ENCODE data around the gene SYP.

Gene SYP

DNA sequence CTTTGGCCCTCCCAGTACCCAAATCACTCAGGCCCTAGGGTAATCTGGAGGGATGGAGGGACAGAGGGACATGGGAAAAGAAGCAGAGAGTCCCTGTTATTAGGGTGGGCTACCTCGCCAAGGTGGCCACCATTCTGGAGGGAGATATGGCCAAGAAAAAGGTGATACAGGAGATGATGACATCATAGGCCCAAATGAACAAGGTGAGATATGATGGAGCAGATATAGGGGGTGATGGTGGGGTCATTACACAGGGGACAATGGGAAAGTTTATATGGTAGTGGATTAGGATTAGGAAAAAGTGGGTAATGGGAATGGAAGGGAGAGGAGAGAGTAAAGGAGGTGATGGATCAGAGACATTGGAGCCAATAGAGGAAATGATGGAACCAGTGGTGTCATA is 12.9 kb upstream of the SYP start:
- no peak overlapping the region for H3K27ac ChIP-seq
- DNase-seq (ENCODE audit: low spot score): no peak
- ChIA-PET CTCF (interaction anchor here (0.9 kb wide), 1 partner anchor 20 kb away, joined by 5 read pairs; no protein-coding TSS in a partner anchor), POLR2A (ENCODE audit: low non-redundant PET) (no interaction called here)
- no peak for TF ChIP-seq CTCF (conservative IDR thresholded peaks at IDR 0.05; ENCODE audit: low read depth)

DNA sequence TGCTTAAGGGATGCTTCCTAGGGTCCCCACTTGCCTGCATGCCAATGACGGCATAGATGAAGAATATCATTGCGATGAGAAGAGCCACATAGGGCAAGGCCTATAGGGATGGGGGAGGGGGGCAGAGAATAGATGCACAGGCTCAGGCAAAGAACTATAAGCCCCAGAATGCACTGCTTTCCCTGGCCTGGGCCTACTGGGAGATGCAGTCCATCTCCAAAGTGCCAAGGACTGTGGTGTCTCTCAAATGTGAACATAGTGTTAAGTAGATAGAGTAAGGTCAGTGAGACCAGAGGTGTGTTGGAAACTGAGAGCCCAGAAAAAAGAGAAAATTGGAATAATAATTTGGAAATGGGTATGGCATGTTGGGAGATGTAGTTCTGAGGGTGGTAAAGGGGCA is 12.2 kb upstream of the SYP start:
- TF ChIP-seq CTCF (conservative IDR thresholded peaks at IDR 0.05; ENCODE audit: low read depth): no peak
- ChIA-PET CTCF (interaction anchor here (0.9 kb wide), 1 partner anchor 19 kb away, joined by 5 read pairs; no protein-coding TSS in a partner anchor), POLR2A (ENCODE audit: low non-redundant PET) (no interaction called here)
- no peak for DNase-seq (ENCODE audit: low spot score)
- no peak overlapping the region for H3K27ac ChIP-seq

GRCh38 chrX:49211074-49211473 is 11.1 kb upstream of the SYP start:
- no peak for DNase-seq (ENCODE audit: low spot score)
- CTCF ChIA-PET: no interaction called here
- TF ChIP-seq CTCF (conservative IDR thresholded peaks at IDR 0.05; ENCODE audit: low read depth): no peak
- H3K27ac ChIP-seq: no peak overlapping the region
- POLR2A ChIA-PET (ENCODE audit: low non-redundant PET): no interaction called here

DNA sequence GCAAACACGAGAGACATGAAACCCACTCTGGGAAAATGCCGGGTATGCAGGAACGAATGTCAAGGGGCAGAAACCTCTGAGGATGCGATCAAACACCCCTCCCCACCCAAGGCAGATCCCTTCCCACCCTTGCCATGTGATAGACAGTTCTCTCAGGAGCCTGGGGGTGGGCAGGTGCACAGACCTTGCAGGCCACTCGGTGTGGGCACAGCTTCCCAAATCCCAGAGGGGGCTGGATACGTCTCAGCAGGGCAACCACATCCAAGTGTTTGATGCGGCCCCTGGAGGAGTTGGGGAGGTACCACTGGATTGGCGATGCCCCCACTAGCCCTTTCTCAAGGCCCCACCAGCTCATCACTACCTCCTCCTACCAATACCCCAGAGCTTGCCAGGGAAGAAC is 10.4 kb upstream of the SYP start:
- ChIA-PET CTCF (no interaction called here), POLR2A (ENCODE audit: low non-redundant PET) (no interaction called here)
- no peak overlapping the region for H3K27ac ChIP-seq
- no peak for DNase-seq (ENCODE audit: low spot score)
- no peak for TF ChIP-seq CTCF (conservative IDR thresholded peaks at IDR 0.05; ENCODE audit: low read depth)

DNA sequence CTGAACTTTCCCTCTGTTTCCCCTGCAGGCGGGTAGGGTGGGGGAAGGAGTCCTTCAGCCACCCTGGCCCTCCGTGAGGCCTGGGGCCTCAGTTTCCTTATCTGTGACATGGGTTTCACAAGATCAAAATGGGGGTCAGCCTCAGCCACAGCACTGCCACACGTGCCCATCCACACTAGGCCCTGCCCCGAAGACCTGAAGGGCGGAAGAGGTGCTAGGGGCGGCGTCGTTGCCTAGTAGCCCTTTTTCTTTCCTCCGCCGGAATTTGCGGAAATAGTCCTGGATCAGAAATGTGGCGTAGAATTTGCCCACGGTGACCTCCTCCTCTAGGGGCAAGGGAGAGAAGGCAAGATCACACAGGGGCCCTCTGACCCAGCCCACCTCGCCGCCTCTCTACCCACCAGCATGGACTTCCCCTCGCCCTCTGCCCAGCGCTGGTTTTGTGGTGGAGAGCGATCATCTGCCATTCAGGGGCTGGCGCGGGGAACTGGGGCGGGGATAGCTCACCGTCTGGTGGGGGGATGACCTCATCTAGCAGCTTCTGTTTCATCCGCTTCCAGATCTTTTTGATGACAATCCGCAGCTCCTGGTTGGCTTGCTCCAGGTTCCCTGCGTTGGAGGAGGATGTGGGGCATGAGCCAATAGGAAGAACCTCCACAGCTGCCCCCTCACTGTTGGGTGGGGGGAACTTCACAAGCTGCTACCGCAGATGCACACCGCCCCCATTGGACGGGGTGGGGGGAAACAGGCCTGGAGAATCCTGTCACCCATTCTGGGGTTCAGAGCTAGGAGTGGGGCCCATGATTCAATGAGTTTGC is 9.7 kb upstream of the SYP start:
- POLR2A ChIA-PET (ENCODE audit: low non-redundant PET): no interaction called here
- no peak overlapping the region for H3K27ac ChIP-seq
- no peak for DNase-seq (ENCODE audit: low spot score)
- TF ChIP-seq CTCF (conservative IDR thresholded peaks at IDR 0.05; ENCODE audit: low read depth): no peak
- CTCF ChIA-PET: no interaction called here

- DNase-seq (ENCODE audit: low spot score): no peak
- no peak overlapping the region for H3K27ac ChIP-seq
- ChIA-PET CTCF (no interaction called here), POLR2A (ENCODE audit: low non-redundant PET) (no interaction called here)
- no peak for TF ChIP-seq CTCF (conservative IDR thresholded peaks at IDR 0.05; ENCODE audit: low read depth)
Observed at GRCh38 chrX:49208399-49208798, 8.4 kb upstream of the SYP start.
